Uterus (tissue), 4 donors: ENCODE data around the gene HMGN5. TPM values are rescaled to one million over a fixed set of nuclear protein-coding genes. Genes with fewer than 3 reads are reported as not detected.

Source experiments
- DNase-seq, 2 donors: peaks; one replicate each; pipeline ENCODE4 v3.0.0-alpha.2; 2019 to 2020
- H3K27ac ChIP-seq, 2 donors: fragments of 200-600 bp; sonication (generic); 1 replicate in 1 of 2; 2 replicates in 1 of 2; pipeline ENCODE4 v1.5.1; 2016 to 2018
- H3K27me3 ChIP-seq, 2 donors: fragments of 200-600 bp; sonication (generic); one replicate each; pipeline ENCODE4 v1.5.1; 2018 to 2019; ENCODE audit warnings: control low read depth in 1 of 2
- H3K36me3 ChIP-seq, 2 donors: fragments of 200-600 bp; sonication (generic); one replicate each; pipeline ENCODE4 v1.5.1; 2019; ENCODE audit warnings: control low read depth in 1 of 2
- H3K4me1 ChIP-seq, 2 donors: fragments of 200-600 bp; sonication (generic); one replicate each; pipeline ENCODE4 v1.5.1; 2018 to 2019; ENCODE audit warnings: control low read depth in 1 of 2
- H3K4me3 ChIP-seq, 2 donors: fragments of 200-600 bp; sonication (generic); 1 replicate in 1 of 2; 2 replicates in 1 of 2; pipeline ENCODE4 v1.5.1; 2018 to 2019; ENCODE audit warnings: mild to moderate bottlenecking in 1 of 2
- H3K9me3 ChIP-seq, 2 donors: fragments of 200-600 bp; sonication (generic); one replicate each; pipeline ENCODE4 v1.5.1; 2019; ENCODE audit warnings: control low read depth in 1 of 2
- POLR2A ChIP-seq, 2 donors: fragments of 450-650 bp; IDR thresholded peaks; one replicate each; pipeline ENCODE4 v1.6.1; 2016; ENCODE audit warnings: antibody characterized with exemption in 2 of 2, mild to moderate bottlenecking in 1 of 2, moderate library complexity in 1 of 2
- intact Hi-C: fragments of 100-400 bp; cut with DNase I; formaldehyde crosslinking; loops from one replicate; pipeline ENCODE4 v1.15.1; 2023; ENCODE audit warnings: low total_unique reads
- total RNA-seq, 4 donors: library from RNA; depleted of rRNA in 3 of 4; stranded (reverse); fragments of >200 nt in 3 of 4; gene quantifications; one replicate each; pipeline versions ENCODE4 v1.1.0 to v1.2.4, GENCODE V29; 2014 to 2023
- TF ChIP-seq, protein P1 (sequence below), 4 experiments: fragments of 200-600 bp in 2 of 4; fragments of 450-650 bp in 2 of 4; sonication (generic) in 2 of 4; IDR thresholded peaks; one replicate each; pipeline ENCODE4 v1.5.1; 2016 to 2019; ENCODE audit warnings: antibody characterized with exemption in 4 of 4, mild to moderate bottlenecking in 2 of 4, moderate library complexity in 1 of 4
- donor health status: DM: yes; HTN: yes; CAD: no.

The HMGN5 gene, protein sequence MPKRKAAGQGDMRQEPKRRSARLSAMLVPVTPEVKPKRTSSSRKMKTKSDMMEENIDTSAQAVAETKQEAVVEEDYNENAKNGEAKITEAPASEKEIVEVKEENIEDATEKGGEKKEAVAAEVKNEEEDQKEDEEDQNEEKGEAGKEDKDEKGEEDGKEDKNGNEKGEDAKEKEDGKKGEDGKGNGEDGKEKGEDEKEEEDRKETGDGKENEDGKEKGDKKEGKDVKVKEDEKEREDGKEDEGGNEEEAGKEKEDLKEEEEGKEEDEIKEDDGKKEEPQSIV
- total RNA-seq = 10 to 100 TPM in 1 of 4 donors, 1 to 10 TPM in 1, under 1 TPM in 2; 0.26 to 10.3 (median 3.1) TPM

DNA sequence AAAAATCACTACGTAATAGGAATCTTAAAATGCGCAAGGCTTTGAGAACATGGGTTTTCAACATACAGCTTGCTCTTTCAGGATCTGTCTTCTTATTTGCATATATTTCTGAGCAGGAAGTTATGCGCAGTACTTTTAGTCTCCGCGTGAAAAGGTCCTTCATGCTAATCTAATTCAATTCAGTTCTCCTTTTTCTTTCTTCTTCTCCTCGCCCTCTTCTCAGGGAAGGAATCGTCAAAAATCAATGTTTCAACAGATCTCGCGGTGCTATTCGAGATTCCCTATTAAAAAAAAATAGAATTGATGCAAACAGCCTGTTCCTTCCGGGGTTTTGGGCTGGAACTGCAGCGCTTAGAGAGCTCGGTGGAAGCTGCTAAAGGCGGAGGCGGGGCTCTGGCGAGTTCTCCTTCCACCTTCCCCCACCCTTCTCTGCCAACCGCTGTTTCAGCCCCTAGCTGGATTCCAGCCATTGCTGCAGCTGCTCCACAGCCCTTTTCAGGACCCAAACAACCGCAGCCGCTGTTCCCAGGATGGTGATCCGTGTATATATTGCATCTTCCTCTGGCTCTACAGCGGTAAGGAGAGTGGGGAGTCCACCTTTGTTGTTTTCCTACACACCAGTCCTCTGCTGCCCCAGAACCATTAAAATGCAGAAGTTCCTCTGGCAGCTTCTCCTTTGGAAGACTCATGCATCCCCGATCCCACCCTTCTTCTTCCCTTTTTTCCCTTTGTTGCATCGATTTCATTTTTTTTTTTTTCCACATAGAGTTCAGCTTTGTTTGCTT is at the start of gene HMGN5, which contains the start of gene SH3BGRL:
Gene HMGN5 (minus strand): TSS at position 243 of the 785 bp plus-strand sequence. CDS start 80,364 bp downstream, outside the sequence.
Gene SH3BGRL (plus strand): TSS at position 432 of the 785 bp plus-strand sequence. CDS start 99 bp downstream, at position 531.
- intact Hi-C loops = no loop called here
- H3K4me1 ChIP-seq = no peaks in the 10 kb centered on the region
- H3K36me3 ChIP-seq = no peaks in the 10 kb centered on the region
- H3K27ac ChIP-seq = peak within 1 kb of the TSS; percentile 75 to 78
- peak in 1 of 2 donors; percentile 31 for TF ChIP-seq POLR2A (IDR thresholded peaks at IDR 0.05)
- TF ChIP-seq, protein P1, sequence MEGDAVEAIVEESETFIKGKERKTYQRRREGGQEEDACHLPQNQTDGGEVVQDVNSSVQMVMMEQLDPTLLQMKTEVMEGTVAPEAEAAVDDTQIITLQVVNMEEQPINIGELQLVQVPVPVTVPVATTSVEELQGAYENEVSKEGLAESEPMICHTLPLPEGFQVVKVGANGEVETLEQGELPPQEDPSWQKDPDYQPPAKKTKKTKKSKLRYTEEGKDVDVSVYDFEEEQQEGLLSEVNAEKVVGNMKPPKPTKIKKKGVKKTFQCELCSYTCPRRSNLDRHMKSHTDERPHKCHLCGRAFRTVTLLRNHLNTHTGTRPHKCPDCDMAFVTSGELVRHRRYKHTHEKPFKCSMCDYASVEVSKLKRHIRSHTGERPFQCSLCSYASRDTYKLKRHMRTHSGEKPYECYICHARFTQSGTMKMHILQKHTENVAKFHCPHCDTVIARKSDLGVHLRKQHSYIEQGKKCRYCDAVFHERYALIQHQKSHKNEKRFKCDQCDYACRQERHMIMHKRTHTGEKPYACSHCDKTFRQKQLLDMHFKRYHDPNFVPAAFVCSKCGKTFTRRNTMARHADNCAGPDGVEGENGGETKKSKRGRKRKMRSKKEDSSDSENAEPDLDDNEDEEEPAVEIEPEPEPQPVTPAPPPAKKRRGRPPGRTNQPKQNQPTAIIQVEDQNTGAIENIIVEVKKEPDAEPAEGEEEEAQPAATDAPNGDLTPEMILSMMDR (IDR thresholded peaks at IDR 0.05) = no peak
- no peaks in the 10 kb centered on the region for H3K27me3 ChIP-seq
- H3K9me3 ChIP-seq = no peaks in the 10 kb centered on the region
- DNase-seq = peak; percentile 77 to 84
- peak within 1 kb of the TSS; percentile 45 to 50 for H3K4me3 ChIP-seq

DNA sequence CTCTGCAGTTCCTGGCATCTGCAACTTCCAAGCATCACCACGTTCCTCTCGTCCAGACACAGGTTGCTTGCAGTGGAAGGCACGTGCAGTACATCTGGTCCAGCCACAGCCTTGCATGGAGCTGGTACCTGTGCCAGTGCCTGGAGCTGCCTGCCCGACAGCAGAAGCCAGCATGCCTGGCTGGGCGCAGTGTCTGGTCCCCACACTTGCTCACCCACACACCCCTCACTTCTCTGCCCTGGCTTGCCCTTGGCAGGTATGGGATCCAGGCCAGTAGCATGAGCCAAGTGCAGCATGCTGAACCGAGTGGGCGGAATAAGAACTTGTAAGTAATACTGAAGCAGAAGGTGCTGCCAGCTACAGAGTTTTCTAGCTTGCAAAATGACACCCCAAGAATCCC is 40.0 kb upstream of the HMGN5 start:
- no peak overlapping the region for H3K27ac ChIP-seq
- H3K4me3 ChIP-seq = no peak overlapping the region
- no peak for DNase-seq
- no peaks in the 10 kb centered on the region for H3K9me3 ChIP-seq
- no peaks in the 10 kb centered on the region for H3K36me3 ChIP-seq
- intact Hi-C loops = no loop called here
- TF ChIP-seq, protein P1 (IDR thresholded peaks at IDR 0.05) = no peak
- TF ChIP-seq POLR2A (IDR thresholded peaks at IDR 0.05) = no peak
- H3K4me1 ChIP-seq = no peaks in the 10 kb centered on the region
- no peaks in the 10 kb centered on the region for H3K27me3 ChIP-seq

DNA sequence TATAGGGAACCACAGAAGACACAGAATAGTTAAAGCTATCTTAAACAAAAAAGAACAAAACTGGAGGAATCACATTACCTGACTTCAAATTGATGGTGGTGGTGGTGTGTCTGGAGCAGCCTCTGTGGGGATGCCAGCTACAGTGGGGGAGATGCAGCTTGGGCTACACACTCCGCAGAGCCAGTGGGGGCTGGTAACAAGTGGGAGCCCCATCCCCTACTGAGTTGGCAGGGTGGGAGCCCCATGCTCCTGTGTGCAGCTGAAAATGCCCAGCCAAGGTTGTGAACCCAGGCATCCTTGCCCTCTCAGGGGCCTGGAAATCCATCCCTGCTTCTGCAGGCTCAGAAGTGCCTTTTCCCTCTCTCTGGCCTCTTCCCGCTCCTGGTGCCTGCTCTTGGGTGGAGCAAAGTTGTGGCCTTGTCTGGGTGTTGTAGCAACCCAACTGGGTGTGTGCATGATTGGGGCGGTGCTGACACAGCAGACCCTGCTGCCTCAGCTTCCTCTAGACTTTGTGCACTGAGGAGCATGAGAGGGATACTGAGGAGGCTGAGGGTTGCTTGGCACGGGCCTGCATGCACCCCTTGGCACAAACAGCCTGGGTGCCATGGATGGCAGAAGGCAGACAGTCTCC is 39.1 kb upstream of the HMGN5 start:
- intact Hi-C loops = no loop called here
- DNase-seq = no peak
- H3K27me3 ChIP-seq = no peaks in the 10 kb centered on the region
- H3K4me3 ChIP-seq = no peak overlapping the region
- H3K4me1 ChIP-seq = no peaks in the 10 kb centered on the region
- TF ChIP-seq, protein P1 (IDR thresholded peaks at IDR 0.05) = no peak
- TF ChIP-seq POLR2A (IDR thresholded peaks at IDR 0.05) = no peak
- no peaks in the 10 kb centered on the region for H3K36me3 ChIP-seq
- no peak overlapping the region for H3K27ac ChIP-seq
- H3K9me3 ChIP-seq = no peaks in the 10 kb centered on the region

DNA sequence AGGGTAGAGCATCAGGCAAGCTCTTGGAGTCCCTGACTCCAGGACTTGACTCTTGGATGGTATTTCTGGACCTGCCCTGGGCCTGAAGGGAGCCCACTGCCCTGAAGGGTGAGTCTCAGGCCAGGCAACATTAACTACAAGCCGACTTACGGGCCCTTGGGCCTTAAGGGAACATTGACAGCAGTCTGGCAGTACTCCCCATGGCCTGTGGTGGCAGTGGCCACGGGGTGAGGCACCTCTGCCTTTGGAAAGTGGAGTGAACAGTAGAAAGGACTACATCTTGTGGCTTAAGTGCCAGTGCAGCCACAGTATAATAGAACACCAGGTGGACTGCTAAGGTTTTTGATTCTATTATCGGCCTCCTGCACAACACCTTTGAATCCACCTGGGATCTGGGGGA is 36.5 kb upstream of the HMGN5 start:
- Histone ChIP-seq H3K36me3 (no peaks in the 10 kb centered on the region), H3K4me3 (no peak overlapping the region), H3K4me1 (no peaks in the 10 kb centered on the region), H3K9me3 (no peaks in the 10 kb centered on the region), H3K27ac (no peak overlapping the region), H3K27me3 (no peaks in the 10 kb centered on the region)
- DNase-seq = no peak
- intact Hi-C loops = no loop called here
- no peak for TF ChIP-seq POLR2A (IDR thresholded peaks at IDR 0.05)
- TF ChIP-seq, protein P1 (IDR thresholded peaks at IDR 0.05) = no peak
